ENCODE measurements around the gene CAMK1D.

DNA sequence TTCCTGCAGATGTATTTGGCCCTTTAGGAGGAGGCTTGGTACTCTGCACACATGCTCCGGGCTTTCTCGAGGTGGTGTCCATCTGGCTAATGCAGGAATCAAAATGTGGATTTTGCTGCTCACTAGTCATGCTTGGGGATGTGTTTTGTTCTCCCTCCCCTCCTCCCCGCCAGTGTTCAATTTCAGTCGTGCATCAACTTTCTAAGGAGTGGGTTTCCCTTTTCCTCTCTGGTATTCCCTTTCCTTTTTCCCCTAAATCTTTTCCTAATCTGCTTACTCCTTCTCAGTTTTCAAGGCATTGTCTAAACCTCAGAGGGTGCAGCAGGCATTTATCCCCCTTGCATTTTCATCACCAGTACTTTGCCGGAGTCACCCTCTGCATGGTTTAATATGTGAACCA lies 450.4 kb downstream of the CAMK1D start:
- TF ChIP-seq, protein P1, sequence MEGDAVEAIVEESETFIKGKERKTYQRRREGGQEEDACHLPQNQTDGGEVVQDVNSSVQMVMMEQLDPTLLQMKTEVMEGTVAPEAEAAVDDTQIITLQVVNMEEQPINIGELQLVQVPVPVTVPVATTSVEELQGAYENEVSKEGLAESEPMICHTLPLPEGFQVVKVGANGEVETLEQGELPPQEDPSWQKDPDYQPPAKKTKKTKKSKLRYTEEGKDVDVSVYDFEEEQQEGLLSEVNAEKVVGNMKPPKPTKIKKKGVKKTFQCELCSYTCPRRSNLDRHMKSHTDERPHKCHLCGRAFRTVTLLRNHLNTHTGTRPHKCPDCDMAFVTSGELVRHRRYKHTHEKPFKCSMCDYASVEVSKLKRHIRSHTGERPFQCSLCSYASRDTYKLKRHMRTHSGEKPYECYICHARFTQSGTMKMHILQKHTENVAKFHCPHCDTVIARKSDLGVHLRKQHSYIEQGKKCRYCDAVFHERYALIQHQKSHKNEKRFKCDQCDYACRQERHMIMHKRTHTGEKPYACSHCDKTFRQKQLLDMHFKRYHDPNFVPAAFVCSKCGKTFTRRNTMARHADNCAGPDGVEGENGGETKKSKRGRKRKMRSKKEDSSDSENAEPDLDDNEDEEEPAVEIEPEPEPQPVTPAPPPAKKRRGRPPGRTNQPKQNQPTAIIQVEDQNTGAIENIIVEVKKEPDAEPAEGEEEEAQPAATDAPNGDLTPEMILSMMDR (IDR thresholded peaks at IDR 0.05 in 4 of 5, conservative IDR thresholded peaks at IDR 0.05 in 1 of 5) = no peak
- no peak for TF ChIP-seq POLR2A (IDR thresholded peaks at IDR 0.05)

Measured in gastrocnemius medialis (tissue), 4 donors.